CD4-positive, CD25-positive, alpha-beta regulatory T cell (primary cell): ENCODE measurements around the gene NBEA. TPM values are rescaled to one million over a fixed set of nuclear protein-coding genes. Genes with fewer than 3 reads are reported as not detected.

Source experiments
- ATAC-seq, 2 donors: fragments of 150-1000 bp; cut with Tn5 transposase; one replicate each; pipeline ENCODE4 v1.10.0; 2021; ENCODE audit warnings: low read depth in 2 of 2, moderate number of reproducible peaks in 2 of 2, moderate library complexity in 1 of 2
- DNase-seq, 3 donors: peaks; one replicate each; pipeline versions ENCODE4 v3.0.0 to v3.0.0-alpha.2; 2012 to 2022; ENCODE audit warnings: mixed read lengths in 1 of 3
- H3K27ac ChIP-seq: one replicate; pipeline ENCODE4 v1.7.0; 2013; ENCODE audit warnings: mild to moderate bottlenecking, low read length; ENCODE audit not compliant: insufficient read depth, poor library complexity, severe bottlenecking
- H3K27me3 ChIP-seq: one replicate; pipeline ENCODE4 v1.7.0; 2013; ENCODE audit warnings: low read length; ENCODE audit not compliant: control insufficient read depth, insufficient read depth
- H3K36me3 ChIP-seq: one replicate; pipeline ENCODE4 v1.7.0; 2013; ENCODE audit warnings: mild to moderate bottlenecking, low read length, moderate library complexity; ENCODE audit not compliant: control insufficient read depth, insufficient read depth
- H3K4me1 ChIP-seq: 2 replicates; pipeline ENCODE4 v1.7.0; 2013; ENCODE audit warnings: mild to moderate bottlenecking, low read length; ENCODE audit not compliant: insufficient read depth, control insufficient read depth, poor library complexity, severe bottlenecking
- H3K4me3 ChIP-seq: one replicate; pipeline ENCODE4 v1.7.0; 2013; ENCODE audit warnings: low read depth, mild to moderate bottlenecking, low read length, moderate library complexity
- H3K9me3 ChIP-seq, 2 experiments: 1 replicate in 1 of 2; 2 replicates in 1 of 2; pipeline ENCODE4 v1.7.0; 2013; ENCODE audit warnings: low read length in 2 of 2, mild to moderate bottlenecking in 1 of 2, moderate library complexity in 1 of 2; ENCODE audit not compliant: control insufficient read depth in 2 of 2
- H3K27ac Mint-ChIP-seq, 3 donors: one replicate each; pipeline ENCODE4 v1.8.0; 2020 to 2022; ENCODE audit warnings: mild to moderate bottlenecking in 3 of 3, mixed read lengths in 3 of 3, moderate library complexity in 2 of 3
- H3K27me3 Mint-ChIP-seq: one replicate; pipeline ENCODE4 v1.8.0; 2022; ENCODE audit warnings: mild to moderate bottlenecking, mixed read lengths
- H3K36me3 Mint-ChIP-seq: one replicate; pipeline ENCODE4 v1.8.0; 2020; ENCODE audit warnings: mixed read lengths
- H3K4me1 Mint-ChIP-seq, 4 donors: one replicate each; pipeline ENCODE4 v1.8.0; 2020 to 2022; ENCODE audit warnings: mixed read lengths in 4 of 4, mild to moderate bottlenecking in 1 of 4
- H3K4me3 Mint-ChIP-seq, 4 donors: one replicate each; pipeline ENCODE4 v1.8.0; 2020 to 2022; ENCODE audit warnings: mild to moderate bottlenecking in 4 of 4, mixed read lengths in 4 of 4, moderate library complexity in 3 of 4
- H3K9me3 Mint-ChIP-seq, 7 donors: one replicate each; pipeline ENCODE4 v1.8.0; 2020 to 2022; ENCODE audit warnings: mixed read lengths in 7 of 7, mild to moderate bottlenecking in 3 of 7, moderate library complexity in 2 of 7
- polyA plus RNA-seq, 4 donors: library from polyadenylated mRNA; unstranded; fragments of 300-500 nt; fragmentation: Illumina TruSeq; gene quantifications; one replicate each; pipeline ENCODE4 v1.2.3, GENCODE V29; 2021
- total RNA-seq: library from RNA; stranded (reverse); gene quantifications from one replicate; pipeline ENCODE4 v1.2.3, GENCODE V29; 2022

The NBEA gene
- total and polyA plus RNA-seq, 5 donors from 2014 or later: 0.02 to 1.1 (median 0.30) TPM

GRCh38 chr13:35293579-35294226, 351.6 kb downstream of the NBEA start:
- ATAC-seq (no peak), DNase-seq (no peak)
- no peaks in the 10 kb centered on the region for H3K9me3 ChIP-seq
- H3K27ac ChIP-seq: no peak overlapping the region
- no peaks in the 10 kb centered on the region for H3K36me3 ChIP-seq
- H3K9me3 Mint-ChIP-seq: peaks cover 0 to 3% (median 0%) of the 10 kb centered on the region in 7 donors
- no peaks in the 10 kb centered on the region for H3K4me1 Mint-ChIP-seq
- no peaks in the 10 kb centered on the region for H3K36me3 Mint-ChIP-seq
- no peaks in the 10 kb centered on the region for H3K27me3 Mint-ChIP-seq
- no peak overlapping the region for H3K4me3 Mint-ChIP-seq
- H3K4me1 ChIP-seq: no peaks in the 10 kb centered on the region
- H3K27ac Mint-ChIP-seq: no peak overlapping the region
- H3K4me3 ChIP-seq: no peak overlapping the region
- H3K27me3 ChIP-seq: no peaks in the 10 kb centered on the region

DNA sequence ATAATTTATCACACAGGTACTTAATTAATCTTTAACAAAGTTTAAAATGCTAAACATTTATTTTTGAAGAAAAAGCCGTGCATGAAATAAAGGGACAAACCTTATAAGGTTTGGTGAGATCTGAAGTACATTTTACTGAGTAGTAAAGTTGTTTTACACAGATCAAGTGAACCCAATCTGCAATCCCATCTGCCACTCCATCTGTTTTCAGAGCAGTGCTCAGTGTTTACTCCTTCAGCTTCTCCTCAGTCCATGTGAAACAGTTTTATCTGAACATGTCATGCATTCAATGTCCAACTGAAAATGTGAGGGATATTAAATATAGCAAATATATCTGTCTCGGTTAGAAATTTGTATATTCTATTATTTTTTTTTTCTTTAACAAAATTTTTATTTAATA, 367.6 kb downstream of the NBEA start:
- no peaks in the 10 kb centered on the region for H3K36me3 Mint-ChIP-seq
- H3K27me3 ChIP-seq: no peaks in the 10 kb centered on the region
- no peak for DNase-seq
- no peak overlapping the region for H3K4me3 Mint-ChIP-seq
- H3K27ac ChIP-seq: no peak overlapping the region
- H3K4me1 ChIP-seq: no peaks in the 10 kb centered on the region
- no peaks in the 10 kb centered on the region for H3K36me3 ChIP-seq
- H3K9me3 Mint-ChIP-seq: peaks cover 0 to 5% (median 2%) of the 10 kb centered on the region in 7 donors
- no peak for ATAC-seq
- H3K4me3 ChIP-seq: no peak overlapping the region
- no peaks in the 10 kb centered on the region for H3K27me3 Mint-ChIP-seq
- no peaks in the 10 kb centered on the region for H3K9me3 ChIP-seq
- no peak overlapping the region for H3K27ac Mint-ChIP-seq
- H3K4me1 Mint-ChIP-seq: no peaks in the 10 kb centered on the region

DNA sequence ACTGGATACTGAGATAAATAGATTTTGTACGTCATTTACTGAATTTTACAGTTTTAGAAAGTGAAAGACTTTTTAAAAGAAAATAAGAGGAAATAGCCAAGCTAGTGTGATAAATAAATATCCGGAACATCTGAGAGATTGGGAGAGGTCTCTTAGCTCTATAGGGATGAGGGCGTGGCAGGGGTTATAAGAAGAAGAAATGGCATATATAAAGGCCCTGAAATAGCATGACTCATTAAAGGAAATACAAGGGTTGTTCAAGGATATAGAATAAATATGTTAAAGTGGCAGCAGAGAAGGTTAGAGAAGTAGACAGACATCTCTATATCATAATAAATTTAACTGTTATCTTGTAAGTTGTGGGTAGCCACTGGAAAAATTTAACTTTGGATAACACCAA, 390.1 kb downstream of the NBEA start:
- no peak overlapping the region for H3K4me3 Mint-ChIP-seq
- no peak overlapping the region for H3K27ac ChIP-seq
- H3K4me1 Mint-ChIP-seq: no peaks in the 10 kb centered on the region
- H3K36me3 ChIP-seq: no peaks in the 10 kb centered on the region
- no peak overlapping the region for H3K4me3 ChIP-seq
- peaks cover 0 to 18% (median 8%) of the 10 kb centered on the region in 7 donors for H3K9me3 Mint-ChIP-seq
- DNase-seq (no peak), ATAC-seq (no peak)
- H3K36me3 Mint-ChIP-seq: no peaks in the 10 kb centered on the region
- H3K9me3 ChIP-seq: no peaks in the 10 kb centered on the region
- no peaks in the 10 kb centered on the region for H3K4me1 ChIP-seq
- no peaks in the 10 kb centered on the region for H3K27me3 Mint-ChIP-seq
- H3K27ac Mint-ChIP-seq: no peak overlapping the region
- H3K27me3 ChIP-seq: no peaks in the 10 kb centered on the region

GRCh38 chr13:35333157-35333556, 391.1 kb downstream of the NBEA start:
- H3K4me1 ChIP-seq: no peaks in the 10 kb centered on the region
- no peaks in the 10 kb centered on the region for H3K27me3 ChIP-seq
- no peaks in the 10 kb centered on the region for H3K36me3 ChIP-seq
- H3K4me3 ChIP-seq: no peak overlapping the region
- no peak overlapping the region for H3K27ac ChIP-seq
- no peak overlapping the region for H3K27ac Mint-ChIP-seq
- no peaks in the 10 kb centered on the region for H3K4me1 Mint-ChIP-seq
- no peaks in the 10 kb centered on the region for H3K36me3 Mint-ChIP-seq
- no peaks in the 10 kb centered on the region for H3K9me3 ChIP-seq
- DNase-seq: no peak
- H3K27me3 Mint-ChIP-seq: no peaks in the 10 kb centered on the region
- H3K9me3 Mint-ChIP-seq: peaks cover 2 to 18% (median 6%) of the 10 kb centered on the region in 7 donors
- no peak overlapping the region for H3K4me3 Mint-ChIP-seq
- no peak for ATAC-seq

GRCh38 chr13:35342440-35342839, 400.4 kb downstream of the NBEA start:
- DNase-seq (no peak), ATAC-seq (no peak)
- Histone ChIP-seq H3K9me3 (no peaks in the 10 kb centered on the region), H3K36me3 (no peaks in the 10 kb centered on the region), H3K27me3 (no peaks in the 10 kb centered on the region), H3K4me3 (no peak overlapping the region), H3K27ac (no peak overlapping the region), H3K4me1 (no peaks in the 10 kb centered on the region)
- Mint-ChIP-seq H3K36me3 (no peaks in the 10 kb centered on the region), H3K4me1 (no peaks in the 10 kb centered on the region), H3K27ac (no peak overlapping the region), H3K9me3 (peaks cover 0 to 10% (median 3%) of the 10 kb centered on the region in 7 donors), H3K4me3 (no peak overlapping the region), H3K27me3 (no peaks in the 10 kb centered on the region)

- no peaks in the 10 kb centered on the region for H3K27me3 ChIP-seq
- Mint-ChIP-seq H3K4me3 (no peak overlapping the region), H3K36me3 (no peaks in the 10 kb centered on the region), H3K4me1 (no peaks in the 10 kb centered on the region), H3K27ac (no peak overlapping the region), H3K27me3 (no peaks in the 10 kb centered on the region), H3K9me3 (peaks cover 0 to 10% (median 3%) of the 10 kb centered on the region in 7 donors)
- no peak overlapping the region for H3K27ac ChIP-seq
- H3K36me3 ChIP-seq: no peaks in the 10 kb centered on the region
- DNase-seq (no peak), ATAC-seq (no peak)
- H3K4me3 ChIP-seq: no peak overlapping the region
- H3K4me1 ChIP-seq: no peaks in the 10 kb centered on the region
- no peaks in the 10 kb centered on the region for H3K9me3 ChIP-seq
Measured at GRCh38 chr13:35343417-35343816, 401.3 kb downstream of the NBEA start.

GRCh38 chr13:35345992-35346391, 403.9 kb downstream of the NBEA start:
- H3K9me3 Mint-ChIP-seq: peaks cover 0 to 7% (median 0%) of the 10 kb centered on the region in 7 donors
- H3K36me3 Mint-ChIP-seq: no peaks in the 10 kb centered on the region
- H3K4me3 ChIP-seq: no peak overlapping the region
- no peak for DNase-seq
- no peak overlapping the region for H3K27ac ChIP-seq
- H3K4me1 ChIP-seq: no peaks in the 10 kb centered on the region
- no peaks in the 10 kb centered on the region for H3K9me3 ChIP-seq
- H3K27me3 ChIP-seq: no peaks in the 10 kb centered on the region
- H3K4me3 Mint-ChIP-seq: no peak overlapping the region
- H3K4me1 Mint-ChIP-seq: no peaks in the 10 kb centered on the region
- no peak for ATAC-seq
- no peak overlapping the region for H3K27ac Mint-ChIP-seq
- H3K36me3 ChIP-seq: no peaks in the 10 kb centered on the region
- no peaks in the 10 kb centered on the region for H3K27me3 Mint-ChIP-seq

DNA sequence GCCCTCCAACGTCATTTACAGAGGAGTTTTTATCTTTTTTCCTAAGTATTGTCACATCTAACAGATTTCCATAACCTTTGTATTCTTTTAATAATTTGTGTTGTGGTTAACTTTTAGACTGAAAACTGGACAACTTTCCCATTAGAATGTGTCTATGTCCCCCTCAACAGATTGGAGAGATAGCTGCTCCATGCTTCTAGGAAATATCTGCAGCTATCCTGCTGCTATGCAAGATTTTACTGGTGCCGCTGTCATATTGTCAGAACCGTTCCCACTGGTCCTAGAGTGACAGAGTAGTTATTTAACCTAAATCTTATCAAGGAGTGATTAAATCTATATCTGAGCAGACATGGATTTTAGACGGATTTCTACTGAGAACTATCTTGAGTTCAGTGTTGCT, 404.4 kb downstream of the NBEA start:
- no peak overlapping the region for H3K27ac Mint-ChIP-seq
- Histone ChIP-seq H3K27me3 (no peaks in the 10 kb centered on the region), H3K4me1 (no peaks in the 10 kb centered on the region), H3K9me3 (no peaks in the 10 kb centered on the region), H3K36me3 (no peaks in the 10 kb centered on the region), H3K4me3 (no peak overlapping the region), H3K27ac (no peak overlapping the region)
- peaks cover 0 to 7% (median 0%) of the 10 kb centered on the region in 7 donors for H3K9me3 Mint-ChIP-seq
- no peak overlapping the region for H3K4me3 Mint-ChIP-seq
- ATAC-seq: no peak
- H3K4me1 Mint-ChIP-seq: no peaks in the 10 kb centered on the region
- no peaks in the 10 kb centered on the region for H3K27me3 Mint-ChIP-seq
- DNase-seq: no peak
- no peaks in the 10 kb centered on the region for H3K36me3 Mint-ChIP-seq
